ENCODE results near the gene SPPL3.

Gene SPPL3

GRCh38 chr12:120872487-120872886 lies 31.7 kb downstream of the SPPL3 start:
- FAIRE-seq: no peak

DNA sequence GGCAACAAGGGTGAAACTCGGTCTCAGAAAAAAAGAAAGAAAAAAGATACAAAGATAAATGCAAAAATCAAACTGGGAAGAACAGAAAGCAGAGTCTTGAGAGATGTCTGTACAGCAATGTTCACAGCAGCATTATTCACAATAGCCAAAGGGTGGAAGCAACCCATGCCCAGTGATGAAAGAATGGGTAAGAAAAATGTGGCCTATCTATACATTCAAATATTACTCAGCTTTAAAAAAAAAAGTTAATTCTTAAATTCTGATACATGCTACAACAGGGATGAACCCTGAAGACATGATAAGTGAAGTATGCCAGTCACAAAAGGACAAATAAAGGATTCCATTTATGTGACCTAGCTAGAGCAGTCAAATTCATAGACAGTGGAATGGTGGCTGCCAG lies 33.7 kb downstream of the SPPL3 start:
- no peak for FAIRE-seq

GRCh38 chr12:120869376-120869775 lies 34.8 kb downstream of the SPPL3 start:
- FAIRE-seq: no peak

GRCh38 chr12:120866108-120866507 lies 38.0 kb downstream of the SPPL3 start:
- FAIRE-seq: no peak

DNA sequence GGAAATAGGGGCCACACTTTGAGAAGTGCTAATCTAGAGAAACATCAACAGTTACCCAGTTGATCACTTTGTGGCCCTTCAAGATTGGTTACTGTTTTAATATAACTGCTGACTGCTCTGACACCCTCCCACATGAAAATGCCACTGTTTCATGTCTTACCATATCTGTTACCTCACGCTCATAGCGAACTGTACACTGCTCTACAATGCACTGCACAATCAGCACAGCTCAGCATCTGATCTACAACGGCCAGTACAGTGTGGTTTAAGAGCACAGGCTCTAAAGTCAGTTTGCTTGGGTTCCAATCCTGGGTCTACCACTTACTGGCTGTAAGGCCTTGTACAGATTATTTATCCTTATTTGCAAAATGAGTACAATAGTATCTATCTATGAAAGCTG lies 39.1 kb downstream of the SPPL3 start:
- FAIRE-seq: no peak

- no peak for FAIRE-seq
These were observed 41.5 kb downstream of the SPPL3 start for GRCh38 chr12:120862664-120863063.

- no peak for FAIRE-seq
These were observed 42.9 kb downstream of the SPPL3 start for GRCh38 chr12:120861074-120861795.

- FAIRE-seq: no peak
These were observed 45.7 kb downstream of the SPPL3 start for GRCh38 chr12:120858306-120859088.

DNA sequence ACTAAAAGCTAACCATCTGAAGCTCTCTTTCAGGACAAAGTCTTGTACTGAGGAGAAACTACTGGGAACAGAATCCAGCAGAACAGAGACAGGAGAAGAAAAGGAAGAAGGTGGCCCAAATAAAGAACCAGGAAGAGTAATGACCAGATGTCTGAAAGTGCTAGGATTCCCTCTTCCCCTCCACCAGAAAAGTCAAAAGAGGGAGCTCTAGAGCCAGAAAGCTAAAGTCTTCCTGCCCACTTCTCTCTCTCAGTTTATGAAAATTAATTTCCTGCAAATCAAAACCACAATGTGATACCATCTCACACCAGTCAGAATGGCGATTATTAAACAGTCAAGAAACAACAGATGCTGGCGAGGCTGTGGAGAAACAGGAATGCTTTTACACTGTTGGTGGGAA lies 47.2 kb downstream of the SPPL3 start:
- FAIRE-seq: no peak

- no peak for FAIRE-seq
These were observed 48.2 kb downstream of the SPPL3 start for GRCh38 chr12:120855823-120856588.

DNA sequence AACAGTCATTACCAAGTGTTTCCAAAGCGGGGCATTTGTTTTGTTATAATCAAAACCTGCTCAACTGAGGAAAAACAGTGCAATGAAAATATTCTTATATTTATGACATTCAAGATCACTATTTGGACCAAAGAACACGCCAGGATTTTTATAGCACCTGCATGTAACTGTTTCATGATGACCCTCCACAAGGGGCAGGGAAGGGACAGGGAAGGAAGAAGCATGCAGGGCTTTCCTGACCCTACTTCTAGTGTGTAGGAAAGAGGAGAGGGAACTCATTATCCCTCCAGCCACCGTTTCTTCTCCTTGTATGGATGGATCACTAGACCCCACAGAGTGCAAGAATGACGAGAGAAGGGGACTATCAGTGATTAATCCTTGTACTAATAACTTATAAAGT lies 49.4 kb downstream of the SPPL3 start:
- no peak for FAIRE-seq

GRCh38 chr12:120853188-120853587 lies 51.0 kb downstream of the SPPL3 start:
- FAIRE-seq: no peak

DNA sequence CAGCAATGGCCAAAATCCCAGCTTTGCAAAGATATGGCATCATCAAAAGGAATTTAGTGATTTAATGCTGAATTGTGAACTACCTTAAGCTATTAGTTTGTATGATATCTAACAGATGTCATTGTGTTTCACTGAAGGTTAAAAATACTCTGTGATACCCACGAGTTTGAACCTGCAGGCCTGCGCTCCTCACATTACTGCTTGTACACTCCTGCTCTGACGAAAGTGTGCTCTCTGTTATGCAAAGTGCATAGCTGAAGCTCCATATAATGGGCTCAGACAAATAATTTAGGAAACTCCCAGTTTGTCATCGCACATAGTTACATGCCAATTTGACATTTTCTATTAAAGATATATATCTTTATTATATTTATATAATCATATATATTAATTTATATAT lies 52.2 kb downstream of the SPPL3 start:
- FAIRE-seq: no peak

- FAIRE-seq: no peak
These were observed 52.7 kb downstream of the SPPL3 start for GRCh38 chr12:120851444-120851843.

DNA sequence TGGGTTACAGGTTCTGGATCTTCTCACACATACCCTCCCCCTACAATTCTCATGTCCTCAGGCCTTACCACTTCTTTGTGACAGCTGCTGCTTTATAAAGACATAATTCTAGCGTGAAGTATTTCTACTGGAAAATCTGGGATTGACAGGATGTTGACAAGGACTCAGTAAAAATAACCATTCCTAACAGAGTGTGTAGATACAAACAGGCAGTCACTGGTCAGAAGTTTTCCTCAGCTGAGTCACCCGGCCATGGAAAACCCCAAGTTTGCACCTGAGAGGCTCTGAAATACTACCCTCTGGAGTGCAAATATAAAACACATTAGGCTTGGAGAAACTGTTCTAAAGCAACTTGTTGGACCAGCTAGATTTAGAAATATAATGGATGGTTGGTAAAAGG lies 54.4 kb downstream of the SPPL3 start:
- peak; percentile 63 for FAIRE-seq

GRCh38 chr12:120847814-120848213 lies 56.3 kb downstream of the SPPL3 start:
- FAIRE-seq: no peak

DNA sequence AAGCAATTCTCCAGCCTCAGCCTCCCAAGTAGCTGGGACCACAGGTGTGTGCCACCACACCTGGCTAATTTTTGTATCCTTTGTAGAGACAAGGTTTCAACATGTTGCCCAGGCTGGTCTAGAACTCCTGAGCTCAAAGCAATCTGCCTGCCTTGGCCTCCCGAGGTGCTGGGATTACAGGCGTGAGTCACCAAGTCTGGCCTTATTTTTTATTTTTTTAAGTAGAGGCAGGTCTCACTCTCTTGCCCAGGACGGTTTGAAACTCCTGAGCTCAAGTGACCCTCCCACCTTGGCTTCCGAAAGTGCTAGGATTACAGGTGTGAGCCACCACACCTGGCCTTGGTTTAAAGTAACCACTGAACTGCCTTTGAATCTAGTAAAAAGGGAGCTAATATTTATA lies 56.8 kb downstream of the SPPL3 start:
- no peak for FAIRE-seq

- FAIRE-seq: no peak
These were observed 57.4 kb downstream of the SPPL3 start for GRCh38 chr12:120846721-120847120.

DNA sequence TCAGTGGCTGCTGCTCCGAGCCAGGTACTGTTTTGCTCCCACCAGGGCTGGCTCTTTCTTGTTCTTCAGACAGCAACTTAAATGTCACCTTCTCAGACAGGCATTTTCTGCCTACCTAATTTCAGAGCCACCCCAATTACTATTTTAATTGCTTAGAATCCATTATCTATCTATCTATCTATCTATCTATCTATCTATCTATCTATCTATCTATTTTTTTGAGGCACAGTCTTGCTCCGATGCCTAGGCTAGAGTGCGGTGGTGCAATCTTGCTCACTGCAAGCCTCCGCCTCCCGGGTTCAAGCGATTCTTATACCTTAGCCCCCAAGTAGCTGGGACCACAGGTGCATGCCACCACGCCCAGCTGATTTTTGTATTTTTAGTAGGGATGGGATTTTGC lies 58.5 kb downstream of the SPPL3 start:
- no peak for FAIRE-seq

- no peak for FAIRE-seq
These were observed 59.2 kb downstream of the SPPL3 start for GRCh38 chr12:120844768-120845449.

DNA sequence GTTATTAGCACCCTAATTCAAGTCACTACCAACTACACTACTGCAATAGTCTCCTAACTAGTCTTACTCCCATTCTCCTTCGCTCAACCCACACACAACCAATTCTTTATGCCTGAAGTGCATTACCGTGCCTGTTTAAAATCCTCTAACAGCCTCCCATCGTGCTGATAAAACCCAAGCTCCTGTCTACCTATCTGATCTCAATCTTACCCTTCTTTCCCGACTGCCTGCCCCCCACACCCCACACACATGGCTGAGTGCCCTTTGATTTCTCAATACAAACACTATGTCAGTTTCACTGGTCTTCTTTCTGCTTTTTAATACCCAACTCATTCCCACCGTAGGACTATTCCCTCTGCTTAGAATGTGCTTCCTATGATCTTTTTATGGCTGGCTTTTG lies 59.9 kb downstream of the SPPL3 start:
- FAIRE-seq: no peak

GRCh38 chr12:120843472-120843871 lies 60.7 kb downstream of the SPPL3 start:
- FAIRE-seq: no peak

DNA sequence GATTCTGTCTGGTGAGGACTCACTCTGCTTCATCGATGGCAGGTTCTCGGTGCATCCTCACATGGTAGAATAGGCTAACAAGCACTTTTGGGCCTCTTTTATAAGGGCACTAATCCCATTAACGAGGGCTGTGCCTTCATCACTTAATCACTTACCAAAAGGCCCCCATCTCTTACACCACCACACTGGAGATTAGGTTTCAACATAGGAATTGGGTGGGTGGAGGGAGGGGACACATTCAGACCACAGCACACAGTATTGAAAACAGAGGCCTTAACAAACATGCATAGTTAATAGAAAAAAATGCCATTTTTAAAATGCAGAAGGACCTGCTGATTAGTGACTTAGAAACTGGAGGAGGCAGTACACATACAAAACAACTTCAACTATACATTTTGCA lies 61.6 kb downstream of the SPPL3 start:
- FAIRE-seq: no peak
